K562 (cell line): Measurements from ENCODE around the gene NCKAP1. TPM values are rescaled to one million over a fixed set of nuclear protein-coding genes. Genes with fewer than 3 reads are reported as not detected.

Experiments used
- CCNT2 ChIP-seq: IDR thresholded peaks from 2 replicates; pipeline ENCODE4 v1.6.1; 2011; ENCODE audit warnings: borderline replicate concordance, low read depth, mild to moderate bottlenecking, moderate library complexity, mixed read lengths, low read length; ENCODE audit not compliant: insufficient read length; ENCODE audit errors: extremely low read depth
- FOSL1 ChIP-seq: fragments of 200-800 bp; sonication (Bioruptor generic); conservative IDR thresholded peaks from 2 replicates; pipeline ENCODE4 v1.6.1; 2016; ENCODE audit warnings: missing genetic modification characterization, missing compliant biosample characterization
- FOXK2 ChIP-seq, 2 experiments: fragments of 450-650 bp; IDR thresholded peaks in 1 of 2; conservative IDR thresholded peaks in 1 of 2; 2 replicates each; pipeline ENCODE4 v1.6.1; 2016; ENCODE audit warnings: low read depth in 2 of 2, mild to moderate bottlenecking in 1 of 2
- RBM39 ChIP-seq: fragments of 200-400 bp; formaldehyde crosslinking; optimal IDR thresholded peaks from 2 replicates; pipeline ENCODE3; 2018; ENCODE audit warnings: low read depth, low read length
- SMARCB1 ChIP-seq: IDR thresholded peaks from 2 replicates; pipeline ENCODE4 v1.6.1; 2011; ENCODE audit warnings: improper control_type of control experiment, low read depth; ENCODE audit not compliant: insufficient read length
- TAF9B ChIP-seq: fragments of 450-650 bp; IDR thresholded peaks from 2 replicates; pipeline ENCODE4 v1.6.1; 2018; ENCODE audit warnings: mild to moderate bottlenecking; ENCODE audit not compliant: partially characterized antibody
- ZBTB7A ChIP-seq: IDR thresholded peaks from 2 replicates; pipeline ENCODE4 v1.6.1; 2011; ENCODE audit warnings: low read depth, mild to moderate bottlenecking, low read length, moderate library complexity, borderline replicate concordance; ENCODE audit not compliant: control insufficient read depth
- polyA plus RNA-seq, 8 experiments: library from polyadenylated mRNA; depleted of rRNA in 4 of 8; stranded (reverse) in 5 of 8; unstranded in 3 of 8; fragments of >200 nt; fragmentation: Nextera tagmentation in 2 of 8; fragmentation: Illumina TruSeq in 1 of 8; extraction: Ambion mirVana in 2 of 8; extraction: Trizol in 1 of 8; gene quantifications; 2 replicates each; pipeline versions ENCODE4 v1.2.1 to v1.2.3, GENCODE V29; 2011 to 2014; ENCODE audit warnings: inconsistent platforms in 1 of 8, missing spikeins in 1 of 8
- total RNA-seq, 7 experiments: library from RNA; depleted of rRNA in 6 of 7; stranded (reverse); fragments of >200 nt in 6 of 7; fragmentation: Illumina TruSeq in 2 of 7; extraction: Trizol in 2 of 7; gene quantifications; 2 replicates each; pipeline versions ENCODE4 v1.2.1 to v1.2.3, GENCODE V29; 2011 to 2021; ENCODE audit warnings: low replicate concordance in 1 of 7
- TF ChIP-seq, protein P1 (sequence below): fragments of 450-650 bp; IDR thresholded peaks from 2 replicates; pipeline ENCODE4 v1.6.1; 2014; ENCODE audit warnings: low read depth, mild to moderate bottlenecking, moderate library complexity, borderline replicate concordance

NCKAP1 gene
- total and polyA plus RNA-seq, 9 of the 15 experiments (the other 6 are each of a cell fraction or from before 2014, with no cell fraction given) = 34.0 to 153 (median 88.7) TPM

DNA sequence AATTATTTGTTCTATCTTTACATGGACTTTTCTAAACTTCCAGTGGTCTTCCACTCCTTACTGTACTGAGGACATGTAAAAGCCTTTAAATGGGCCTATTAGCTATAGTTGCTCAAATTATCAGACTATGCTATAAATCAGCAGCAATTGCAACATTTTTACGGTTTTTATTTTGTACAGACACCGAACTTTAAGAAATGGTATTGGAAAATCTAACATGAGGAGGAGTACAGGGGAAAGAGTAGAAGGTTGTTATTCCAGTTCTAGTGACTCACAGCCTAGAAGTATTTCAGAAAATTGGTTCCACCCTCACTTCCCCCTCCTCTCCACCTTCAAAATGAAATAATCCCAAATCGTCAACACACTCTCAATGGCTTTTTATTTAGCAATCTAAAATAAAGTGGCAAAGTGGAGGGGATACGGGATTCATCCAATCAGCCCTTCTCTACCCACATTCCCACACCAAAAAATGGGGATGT, 1.1 kb downstream of the NCKAP1 start (continued):
- TF ChIP-seq CCNT2 = no peak
- TF ChIP-seq TAF9B = peak; percentile 11
- TF ChIP-seq FOSL1 (tag) = peak; percentile 75
- no peak for TF ChIP-seq SMARCB1
- no peak for TF ChIP-seq RBM39
- TF ChIP-seq, protein P1, sequence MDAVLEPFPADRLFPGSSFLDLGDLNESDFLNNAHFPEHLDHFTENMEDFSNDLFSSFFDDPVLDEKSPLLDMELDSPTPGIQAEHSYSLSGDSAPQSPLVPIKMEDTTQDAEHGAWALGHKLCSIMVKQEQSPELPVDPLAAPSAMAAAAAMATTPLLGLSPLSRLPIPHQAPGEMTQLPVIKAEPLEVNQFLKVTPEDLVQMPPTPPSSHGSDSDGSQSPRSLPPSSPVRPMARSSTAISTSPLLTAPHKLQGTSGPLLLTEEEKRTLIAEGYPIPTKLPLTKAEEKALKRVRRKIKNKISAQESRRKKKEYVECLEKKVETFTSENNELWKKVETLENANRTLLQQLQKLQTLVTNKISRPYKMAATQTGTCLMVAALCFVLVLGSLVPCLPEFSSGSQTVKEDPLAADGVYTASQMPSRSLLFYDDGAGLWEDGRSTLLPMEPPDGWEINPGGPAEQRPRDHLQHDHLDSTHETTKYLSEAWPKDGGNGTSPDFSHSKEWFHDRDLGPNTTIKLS = no peak
- TF ChIP-seq ZBTB7A = no peak
- 0 out of 4 replicates have a peak, but pooled peaks of 1 of the 2 experiments have one; percentile 15 for TF ChIP-seq FOXK2 (conservative IDR thresholded peaks at IDR 0.05 in 1 of 2, IDR thresholded peaks at IDR 0.05 in 1 of 2; ENCODE audit: low read depth in 2 of 2)
